GM19372 (cell line): ENCODE results near the gene IL5RA.
A peak's percentile ranks its signal among the peaks of the same experiment; 100 is the strongest.

ENCODE experiments used
- ATAC-seq: cut with Tn5 transposase; IDR thresholded peaks from one replicate; pipeline ENCODE4 v1.9.1; 2021; ENCODE audit warnings: mild to moderate bottlenecking, low read depth, moderate library complexity; ENCODE audit not compliant: unreplicated experiment

Gene IL5RA

DNA sequence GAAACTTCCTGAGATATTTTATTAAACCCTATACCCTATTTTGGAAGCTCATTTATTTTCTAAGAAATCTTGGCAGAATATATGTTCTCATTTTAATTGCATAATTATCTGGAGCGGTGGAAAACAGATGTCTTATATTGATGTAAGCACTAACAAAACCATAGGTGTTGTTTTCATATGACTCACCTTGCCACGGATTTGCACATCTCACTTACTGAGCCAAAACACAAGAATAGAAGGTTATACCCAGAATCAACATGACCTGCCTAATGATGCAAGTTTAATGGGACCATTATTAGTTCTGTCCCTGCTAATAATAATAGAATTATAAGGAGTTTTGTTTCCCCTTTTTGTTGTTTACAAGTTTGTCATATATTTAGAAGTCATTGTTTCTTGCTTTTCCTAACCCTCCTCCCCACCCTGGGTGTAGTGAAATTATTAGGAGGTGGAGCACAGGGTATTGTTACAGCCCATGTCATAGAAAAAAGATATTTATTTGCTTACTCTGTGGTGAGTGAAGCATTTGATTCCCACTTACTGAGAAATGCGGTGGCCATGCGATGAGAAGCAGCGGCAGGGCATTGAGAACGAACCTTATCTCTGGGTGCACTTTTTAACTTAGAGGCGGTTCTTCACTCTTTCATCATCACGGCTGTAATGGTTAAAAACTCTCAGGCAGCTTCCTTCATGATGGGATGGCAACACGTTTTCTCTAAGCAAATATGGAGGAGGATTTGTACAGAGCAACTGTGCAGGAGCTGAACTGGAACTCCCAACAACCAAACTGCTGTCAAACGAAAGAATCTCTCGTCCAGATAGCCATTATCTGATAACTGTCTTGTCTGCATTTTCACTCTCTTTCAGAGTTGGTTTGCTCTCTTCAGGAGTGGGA is 521 bp downstream of the IL5RA start:
- no peak for ATAC-seq

DNA sequence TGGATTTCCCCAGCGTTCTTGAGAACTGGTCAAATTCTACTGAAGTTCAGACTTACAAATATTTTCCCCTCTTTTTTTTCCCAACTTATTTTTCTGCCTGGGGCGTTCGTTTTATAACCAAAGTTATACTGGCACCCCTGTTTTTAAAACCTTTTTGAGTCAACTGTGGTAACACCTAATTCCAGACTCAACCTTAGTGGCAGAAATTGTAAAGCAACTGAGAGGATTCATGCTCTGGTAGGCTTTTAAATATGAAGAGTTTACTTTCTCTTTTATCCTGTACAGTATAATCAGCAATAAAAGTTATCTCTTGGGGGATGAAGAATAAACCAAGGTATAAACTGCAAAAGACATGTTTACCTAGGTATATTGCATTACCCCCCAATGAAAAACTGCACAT is 2.3 kb downstream of the IL5RA start:
- no peak for ATAC-seq

DNA sequence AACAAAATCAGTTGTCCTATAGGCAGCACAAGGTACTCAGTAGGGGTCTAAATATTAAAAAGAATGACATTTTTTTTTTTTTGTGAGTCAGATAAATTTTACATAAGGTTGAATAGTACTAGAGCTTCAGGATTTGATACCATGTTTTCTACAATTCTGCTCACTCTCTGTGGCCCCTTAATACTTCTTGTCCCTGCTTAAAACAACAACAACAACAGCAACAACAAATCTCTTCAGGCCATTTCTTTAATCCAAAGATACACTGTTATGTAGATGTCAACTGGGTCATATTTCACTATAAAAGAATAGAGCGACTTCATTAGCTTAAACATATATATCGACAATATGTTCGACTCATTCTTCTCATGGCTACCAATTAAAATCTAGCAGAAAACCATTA is 3.0 kb downstream of the IL5RA start:
- ATAC-seq: no peak

DNA sequence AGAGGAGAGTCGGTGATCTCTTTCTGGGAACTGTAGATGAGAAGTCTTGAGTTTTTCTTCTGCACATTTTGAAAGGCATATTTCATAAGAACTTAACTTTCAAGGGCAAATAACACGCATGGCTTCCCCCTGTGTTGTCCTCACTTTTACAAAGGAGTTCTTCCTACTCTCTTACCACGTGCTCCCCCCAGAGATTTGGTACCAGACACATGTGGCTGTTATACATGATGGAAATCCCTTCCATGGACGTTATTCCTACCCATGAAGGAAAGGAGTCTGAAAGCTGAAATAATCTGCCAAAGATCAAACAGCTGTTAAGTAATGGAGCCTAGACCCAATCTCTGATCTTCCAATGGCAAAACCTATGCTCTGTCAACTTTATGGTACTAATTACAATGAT is 4.4 kb downstream of the IL5RA start:
- no peak for ATAC-seq

DNA sequence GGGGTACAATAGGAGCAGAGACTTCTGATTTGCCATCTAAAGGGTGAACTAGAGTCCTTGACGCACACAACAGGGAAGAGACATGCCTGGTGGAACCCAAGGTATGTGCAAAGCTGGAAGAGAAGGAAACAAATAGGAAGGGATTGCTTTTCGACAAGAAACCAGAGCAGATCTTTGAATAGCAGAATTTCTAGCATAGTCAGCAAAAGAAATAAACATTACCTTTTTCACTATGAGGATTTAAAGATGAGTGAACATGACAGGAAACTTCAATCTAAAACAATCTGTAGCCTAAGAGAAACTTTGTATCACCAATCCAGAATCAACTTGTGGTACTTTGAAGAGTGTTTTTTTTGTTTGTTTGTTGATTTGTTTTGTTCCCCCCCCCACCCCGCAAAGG is 4.9 kb downstream of the IL5RA start:
- no peak for ATAC-seq

DNA sequence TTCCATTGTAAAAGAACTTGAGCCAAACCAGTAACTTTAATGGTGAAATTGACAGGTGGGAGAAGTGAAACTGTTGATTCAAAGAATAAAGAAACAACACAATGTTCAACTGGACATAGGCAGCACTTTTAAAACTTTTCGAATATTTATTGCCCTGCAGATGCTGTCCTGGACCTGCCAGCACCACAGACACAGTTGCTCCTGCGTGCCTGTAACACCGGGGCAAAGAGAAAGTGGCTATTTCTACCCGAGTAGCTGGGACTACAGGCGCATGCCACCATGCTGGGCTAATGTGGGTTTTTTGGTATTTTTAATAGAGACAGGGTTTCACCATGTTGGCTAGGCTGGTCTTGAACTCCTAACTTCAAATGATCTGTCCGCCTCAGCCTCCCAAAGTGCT is 7.4 kb downstream of the IL5RA start:
- no peak for ATAC-seq

DNA sequence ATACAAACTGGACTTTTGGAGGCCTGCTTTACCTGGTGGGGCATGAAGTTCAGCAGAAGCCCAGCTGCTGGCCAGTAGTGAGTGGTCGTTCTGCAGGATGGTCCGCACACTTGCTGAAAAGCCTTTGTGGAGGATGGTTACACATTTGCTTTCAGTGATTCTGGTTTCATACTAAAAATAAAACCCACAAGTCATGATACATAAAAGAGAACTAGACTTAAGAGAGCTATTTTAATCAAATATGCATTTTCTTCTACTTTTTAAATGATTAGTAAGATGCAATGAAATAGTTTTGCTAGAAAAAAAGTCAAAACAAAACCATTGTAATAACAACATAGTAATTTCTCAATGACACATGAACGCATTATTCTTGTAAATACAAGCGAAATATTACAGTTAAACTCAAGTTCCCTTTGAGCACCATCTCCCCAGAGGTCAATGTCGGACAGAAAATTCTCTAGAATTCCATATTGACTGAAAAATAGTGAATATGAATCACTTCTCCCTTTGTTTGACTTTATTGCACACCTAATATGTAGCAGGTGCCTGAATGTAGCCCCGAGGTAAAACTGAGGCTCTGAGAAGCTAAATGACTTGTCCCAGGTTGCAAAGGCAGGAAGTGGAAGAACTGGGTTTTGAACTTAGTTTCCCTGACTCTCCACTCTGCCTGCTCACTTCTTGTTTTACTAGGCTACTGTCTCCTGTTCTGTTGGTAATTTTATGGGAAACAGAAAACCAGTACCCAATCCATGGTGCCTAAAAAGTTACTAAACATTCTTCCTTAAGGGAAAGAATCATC is 8.3 kb downstream of the IL5RA start:
- ATAC-seq: no peak

DNA sequence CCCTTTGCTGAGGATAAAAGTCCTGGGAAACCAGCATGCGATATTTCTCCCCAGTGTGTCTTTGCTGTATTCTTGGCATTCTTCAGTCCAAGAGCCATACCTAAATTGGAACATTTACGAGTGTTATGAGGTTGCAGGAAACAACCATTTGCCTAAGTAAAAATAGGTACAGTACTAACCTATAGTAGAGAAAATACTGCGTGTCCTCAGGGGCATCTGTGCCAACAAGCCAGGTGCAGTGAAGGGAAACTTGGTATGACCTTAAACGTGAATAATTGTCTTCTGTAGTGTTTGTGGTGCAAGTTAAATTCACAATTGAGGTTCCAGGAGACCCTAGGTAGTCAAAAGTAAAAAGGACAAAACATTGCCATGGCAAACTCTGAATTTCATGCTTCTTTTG is 12.2 kb downstream of the IL5RA start:
- ATAC-seq: no peak

DNA sequence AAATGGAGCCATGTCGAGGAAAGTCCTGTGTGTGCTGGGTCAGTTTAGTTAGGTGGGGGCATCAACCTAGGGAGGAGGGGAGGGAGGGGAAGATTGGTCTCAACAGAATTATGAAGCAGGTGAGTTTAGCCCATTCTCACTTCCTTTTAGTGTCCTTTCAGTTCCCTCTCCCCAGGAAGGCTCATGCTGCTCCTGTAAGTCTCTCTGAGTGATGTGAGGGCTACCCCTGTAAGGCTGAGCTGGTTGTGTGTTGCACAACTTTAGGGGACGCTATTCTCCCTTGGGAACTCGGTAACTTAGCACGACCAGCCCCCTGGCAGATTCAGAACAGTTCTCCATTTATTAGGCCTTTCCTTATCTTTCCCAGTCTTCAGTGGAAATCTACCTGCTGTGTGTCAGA is 21.2 kb downstream of the IL5RA start:
- ATAC-seq: peak; percentile 99

DNA sequence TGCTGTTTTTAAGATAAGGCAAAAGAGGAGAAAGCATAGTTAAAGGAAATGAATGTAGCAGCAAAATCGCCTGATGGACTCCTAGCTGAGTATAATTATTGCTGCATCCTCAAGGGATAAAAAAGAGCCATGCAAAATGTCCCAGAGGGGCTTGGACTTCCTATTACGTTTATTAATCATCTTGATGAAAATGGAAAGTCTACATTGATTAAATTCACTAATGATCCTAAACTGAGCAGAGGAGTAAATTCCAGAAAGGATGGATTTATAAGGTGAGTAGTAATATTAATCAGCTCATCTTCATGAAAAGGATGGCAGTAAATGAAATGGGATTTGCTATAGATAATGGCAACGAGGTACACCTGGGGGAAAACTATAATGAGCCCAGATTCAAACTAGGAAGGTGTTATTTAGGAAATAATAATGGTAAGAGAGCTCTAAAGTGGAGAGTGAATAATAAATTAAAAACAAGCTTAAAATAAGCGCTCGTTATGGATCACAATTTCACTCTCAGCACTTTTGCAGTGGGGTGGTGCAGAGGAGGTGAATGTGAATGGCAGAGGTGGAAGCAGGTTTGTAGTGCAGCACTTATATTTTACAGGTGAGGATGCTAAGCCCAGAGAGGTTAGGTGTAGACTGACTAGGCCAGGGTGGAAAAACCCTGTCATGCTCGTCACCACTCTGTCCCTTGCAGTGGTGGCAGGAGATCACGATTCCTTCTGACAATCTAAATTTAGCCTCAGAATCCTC is 22.3 kb downstream of the IL5RA start:
- no peak for ATAC-seq

DNA sequence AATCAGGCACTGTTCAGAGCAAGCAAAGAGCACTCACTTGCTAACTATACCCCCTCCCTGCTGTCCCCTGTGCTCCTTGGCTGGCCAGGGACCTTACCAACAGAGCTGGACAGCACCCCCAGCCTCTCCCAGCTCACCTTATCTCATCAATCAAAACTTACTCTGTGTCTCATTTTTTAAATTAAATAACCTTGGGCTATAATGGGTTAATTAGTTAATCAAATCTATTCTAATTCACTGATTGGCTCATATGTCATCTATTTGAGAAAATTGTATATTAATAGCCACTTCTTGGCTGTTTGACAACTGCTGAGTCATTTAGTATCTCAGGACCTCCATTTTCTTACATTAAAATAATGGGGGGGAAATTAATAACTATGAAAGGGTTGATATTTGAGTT is 22.9 kb downstream of the IL5RA start:
- ATAC-seq: no peak

DNA sequence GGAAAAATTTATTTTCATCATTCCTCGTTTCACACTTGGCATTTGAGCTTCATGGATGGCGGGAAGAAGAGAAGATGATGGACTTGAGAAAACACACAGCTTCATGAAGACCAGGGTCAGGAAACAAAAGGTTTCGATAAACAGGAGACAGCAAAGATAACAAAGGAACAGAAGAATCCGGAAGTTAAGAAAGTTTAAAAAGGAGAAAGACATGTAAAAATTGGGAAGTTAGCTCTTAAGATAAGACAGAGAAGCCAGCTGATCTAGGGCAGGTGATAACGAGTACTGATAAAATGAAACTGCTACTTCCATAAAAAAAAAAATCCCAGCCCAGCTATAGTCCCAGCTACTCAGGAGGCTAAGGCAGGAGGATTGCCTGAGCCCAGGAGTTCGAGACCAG is 23.9 kb downstream of the IL5RA start:
- no peak for ATAC-seq

DNA sequence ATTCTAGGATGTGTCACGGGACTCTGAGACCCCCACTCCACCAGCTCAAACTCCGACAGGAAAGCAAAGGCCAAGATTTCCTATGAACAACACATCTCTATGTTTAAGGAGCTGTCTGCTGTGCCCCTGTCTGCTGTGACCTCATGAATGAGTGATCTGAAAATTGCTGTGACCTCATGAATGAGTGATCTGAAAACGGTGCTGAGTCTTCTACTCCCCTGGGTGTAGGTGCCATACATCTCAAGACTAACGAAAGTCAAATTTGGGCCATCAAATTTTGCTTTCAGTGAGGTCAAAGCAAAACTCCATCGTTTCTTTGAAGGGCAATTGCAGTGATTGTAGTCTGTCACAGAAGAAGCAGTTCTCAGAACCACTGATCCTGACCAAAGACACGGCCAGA is 24.4 kb downstream of the IL5RA start:
- ATAC-seq: no peak

DNA sequence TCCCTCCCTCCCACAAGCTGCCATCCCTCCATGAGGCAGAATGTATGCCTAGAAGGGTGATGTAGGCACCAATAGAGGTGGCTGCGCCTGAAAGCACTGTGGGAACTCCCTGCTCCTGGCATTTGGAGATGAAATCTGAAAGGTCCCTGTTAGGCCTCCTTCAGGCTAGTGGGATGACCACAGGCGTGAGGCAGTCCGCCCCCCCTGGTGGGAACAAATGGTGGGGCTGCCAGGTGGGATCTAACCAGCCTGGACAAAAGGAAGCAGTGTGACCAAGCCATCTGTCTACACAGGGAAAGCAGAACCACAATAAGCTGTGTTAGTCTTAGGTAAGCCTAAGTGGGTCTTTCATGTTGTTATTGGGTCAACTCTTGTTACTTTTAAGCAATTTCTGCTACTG is 25.3 kb downstream of the IL5RA start:
- no peak for ATAC-seq

DNA sequence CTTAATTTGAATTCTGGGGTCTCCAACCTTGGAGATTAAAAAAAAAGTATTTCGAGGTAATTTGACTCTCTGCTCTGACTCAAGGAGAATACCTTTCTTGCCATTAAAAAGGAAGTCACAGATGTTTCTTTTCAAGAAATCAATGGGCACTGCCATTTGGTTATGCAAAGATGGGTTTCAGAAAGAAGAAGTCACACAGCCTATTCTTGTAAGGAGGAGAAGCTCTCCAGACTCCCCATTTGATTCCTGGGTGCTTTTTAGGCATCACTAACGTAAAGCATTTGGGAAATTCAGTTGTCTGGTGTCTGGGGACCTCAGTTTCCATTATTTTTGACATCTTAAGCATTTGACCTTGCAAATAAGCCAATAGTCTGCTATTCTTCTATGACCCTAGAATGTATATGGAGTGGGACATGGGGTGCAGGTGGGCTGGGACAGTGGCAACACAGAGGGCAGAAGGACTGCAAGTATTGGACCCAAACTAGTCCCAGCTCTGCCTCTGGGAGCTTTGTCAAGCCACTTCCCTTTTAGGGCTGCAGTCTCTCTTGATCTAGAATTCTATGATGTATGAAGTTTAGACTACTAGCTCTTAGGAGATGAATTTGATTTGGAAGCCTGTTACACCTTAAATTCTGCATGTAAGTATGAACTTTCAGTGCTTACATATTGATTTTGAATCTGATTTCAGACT is 27.8 kb downstream of the IL5RA start:
- peak; percentile 61 for ATAC-seq

DNA sequence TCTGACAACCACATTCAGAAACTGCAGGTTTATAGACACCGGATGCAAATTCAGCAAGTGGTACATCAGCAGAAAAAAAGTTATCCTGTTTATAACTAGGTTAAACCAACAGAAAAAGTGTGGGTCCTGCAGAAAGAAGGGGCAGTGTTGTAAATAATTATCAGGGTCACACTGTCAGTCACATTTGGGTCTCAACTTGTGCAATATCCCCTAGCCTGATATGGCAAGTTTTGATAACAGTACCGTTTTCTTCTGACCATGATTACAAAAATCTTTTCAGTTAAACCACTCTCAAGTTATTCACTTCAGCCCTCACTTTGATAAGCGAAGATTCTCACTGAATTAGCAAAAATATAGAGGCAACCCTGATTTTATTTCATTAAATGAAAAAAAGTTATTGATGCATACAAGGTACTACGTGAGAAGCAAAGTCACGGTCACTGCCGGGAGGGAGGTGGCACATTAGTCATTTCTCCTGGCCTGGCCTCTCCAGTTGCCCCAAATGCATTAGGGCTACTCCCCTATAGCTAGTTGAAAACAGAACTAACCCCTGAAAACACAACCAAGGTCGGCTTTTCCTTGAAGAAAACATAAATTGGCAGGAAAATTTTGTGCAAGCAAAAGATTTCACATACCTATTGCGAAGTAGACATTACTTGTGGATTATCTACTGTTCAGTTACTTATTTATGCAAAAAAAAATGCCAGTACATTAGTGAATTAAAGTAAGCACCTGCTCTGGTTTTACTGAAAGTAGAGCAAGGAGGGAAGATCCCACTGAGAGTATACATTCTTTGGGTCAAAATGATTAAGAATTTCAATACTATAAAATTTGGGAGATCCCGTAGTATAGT is 28.6 kb downstream of the IL5RA start:
- peak; percentile 45 for ATAC-seq

DNA sequence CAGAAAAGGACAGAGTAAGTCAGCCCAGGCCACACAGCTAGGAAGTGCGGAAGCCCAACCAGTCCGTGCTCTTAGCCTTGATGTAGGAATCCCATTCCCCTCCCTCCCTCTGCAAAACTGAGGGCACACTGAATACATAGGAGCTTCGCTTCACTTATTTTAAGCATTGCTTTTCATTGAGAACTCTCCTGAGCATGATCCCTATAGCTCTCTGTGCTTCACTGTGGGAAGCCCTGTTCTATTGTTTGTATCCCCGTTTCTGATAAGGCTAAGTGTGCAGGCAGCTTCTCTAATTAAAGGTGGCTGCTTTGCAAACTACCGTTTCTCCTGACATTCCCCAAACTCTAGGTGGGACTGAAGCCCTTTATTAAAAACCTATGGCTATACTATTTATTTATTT is 29.9 kb downstream of the IL5RA start:
- ATAC-seq: no peak

DNA sequence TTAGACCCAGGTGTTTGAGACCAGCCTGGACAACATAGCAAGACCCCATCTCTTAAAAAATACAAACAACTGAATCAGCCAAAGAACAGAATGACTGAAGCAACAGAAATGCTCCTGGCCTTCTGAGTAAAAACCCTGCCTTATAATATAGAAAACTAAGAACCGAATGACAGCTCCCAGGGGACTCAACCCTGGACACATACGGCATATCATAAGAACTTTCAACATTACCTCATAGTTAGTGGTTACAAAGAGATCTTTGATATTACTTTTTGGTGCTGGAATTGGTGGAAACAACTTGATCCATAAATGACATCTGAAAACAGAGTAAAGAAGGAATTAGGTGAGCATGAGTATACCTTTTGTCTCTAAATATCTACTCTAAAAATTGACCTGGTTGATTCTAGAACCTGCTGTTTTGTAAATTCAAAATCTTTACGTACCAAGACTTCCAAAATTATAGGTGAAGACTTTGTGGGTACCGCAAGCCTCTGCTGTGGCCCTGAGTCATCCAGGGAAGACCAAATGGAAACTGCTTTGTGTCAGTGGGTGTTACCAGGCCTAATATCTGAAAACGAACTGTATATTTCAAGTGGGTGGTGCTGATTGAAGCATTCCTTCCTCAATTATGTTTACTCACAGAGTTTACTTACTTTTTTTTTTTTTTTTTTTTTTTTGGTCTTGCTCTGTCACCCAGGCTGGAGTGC is 35.5 kb downstream of the IL5RA start:
- no peak for ATAC-seq

DNA sequence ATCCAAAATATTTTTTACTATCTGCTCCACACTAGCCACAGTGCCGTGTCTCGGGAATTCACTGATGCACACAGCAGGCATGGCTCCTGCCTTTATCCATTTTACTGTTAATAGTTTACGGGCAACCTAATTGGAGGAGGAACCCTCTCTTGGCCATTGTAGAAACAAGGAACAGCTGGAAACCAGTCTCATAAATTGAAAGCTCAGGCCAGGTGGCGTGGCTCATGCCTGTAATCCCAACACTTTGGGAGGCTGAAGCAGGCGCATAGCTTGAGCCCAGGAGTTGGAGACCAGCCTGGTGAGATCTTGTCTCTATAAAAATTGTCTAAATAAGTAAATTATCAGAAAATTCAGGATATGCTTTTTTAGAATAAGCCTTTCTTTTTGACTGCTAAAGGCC is 39.0 kb downstream of the IL5RA start:
- no peak for ATAC-seq
